Astrocyte of the spinal cord (primary cell): ENCODE data around the gene ZFR.

ENCODE experiments used
- DNase-seq: peaks from one replicate; pipeline ENCODE4 v3.0.0; 2011; ENCODE audit warnings: low read depth, low spot score
- H3K4me3 ChIP-seq: 2 replicates; pipeline ENCODE4 v1.5.1; 2011; ENCODE audit warnings: low read depth, mild to moderate bottlenecking, low read length, moderate library complexity
- in situ Hi-C: cut with HindIII; loops from 2 replicates; pipeline ENCODE4 v1.10.0; 2017; ENCODE audit warnings: low sequenced_read_pairs
- TF ChIP-seq, protein P1 (sequence below): IDR thresholded peaks from 2 replicates; pipeline ENCODE4 v1.5.1; 2012; ENCODE audit warnings: low read depth, mild to moderate bottlenecking, low read length, inconsistent platforms

The ZFR gene

DNA sequence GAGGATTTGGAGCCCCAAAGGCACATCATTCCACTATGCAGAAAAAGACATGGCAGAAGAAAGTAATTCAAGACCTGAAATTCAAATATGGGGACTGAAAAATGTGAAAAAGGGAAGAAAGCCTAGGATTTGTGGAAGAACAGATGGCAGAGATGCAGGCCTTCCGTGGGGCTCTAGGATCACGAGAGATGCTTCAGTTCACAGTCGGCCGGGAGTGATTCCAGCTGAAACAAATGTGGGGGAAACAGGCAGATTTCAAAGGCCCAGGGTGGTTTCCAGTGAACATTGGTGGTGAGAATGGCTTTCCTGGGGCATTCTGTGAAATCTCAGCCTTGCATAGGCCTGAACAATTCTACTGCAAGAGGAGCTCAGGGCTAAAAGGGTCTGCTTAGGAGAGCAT is 34.6 kb upstream of the ZFR start:
- no peak overlapping the region for H3K4me3 ChIP-seq
- TF ChIP-seq, protein P1, sequence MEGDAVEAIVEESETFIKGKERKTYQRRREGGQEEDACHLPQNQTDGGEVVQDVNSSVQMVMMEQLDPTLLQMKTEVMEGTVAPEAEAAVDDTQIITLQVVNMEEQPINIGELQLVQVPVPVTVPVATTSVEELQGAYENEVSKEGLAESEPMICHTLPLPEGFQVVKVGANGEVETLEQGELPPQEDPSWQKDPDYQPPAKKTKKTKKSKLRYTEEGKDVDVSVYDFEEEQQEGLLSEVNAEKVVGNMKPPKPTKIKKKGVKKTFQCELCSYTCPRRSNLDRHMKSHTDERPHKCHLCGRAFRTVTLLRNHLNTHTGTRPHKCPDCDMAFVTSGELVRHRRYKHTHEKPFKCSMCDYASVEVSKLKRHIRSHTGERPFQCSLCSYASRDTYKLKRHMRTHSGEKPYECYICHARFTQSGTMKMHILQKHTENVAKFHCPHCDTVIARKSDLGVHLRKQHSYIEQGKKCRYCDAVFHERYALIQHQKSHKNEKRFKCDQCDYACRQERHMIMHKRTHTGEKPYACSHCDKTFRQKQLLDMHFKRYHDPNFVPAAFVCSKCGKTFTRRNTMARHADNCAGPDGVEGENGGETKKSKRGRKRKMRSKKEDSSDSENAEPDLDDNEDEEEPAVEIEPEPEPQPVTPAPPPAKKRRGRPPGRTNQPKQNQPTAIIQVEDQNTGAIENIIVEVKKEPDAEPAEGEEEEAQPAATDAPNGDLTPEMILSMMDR = no peak

GRCh38 chr5:32476891-32477290 is 32.4 kb upstream of the ZFR start:
- H3K4me3 ChIP-seq = no peak overlapping the region
- in situ Hi-C loops = no loop called here
- TF ChIP-seq, protein P1 = no peak
- DNase-seq = no peak

More for the DNA sequence above, 34.6 kb upstream of the ZFR start:
- no peak for DNase-seq
- in situ Hi-C loops = no loop called here

DNA sequence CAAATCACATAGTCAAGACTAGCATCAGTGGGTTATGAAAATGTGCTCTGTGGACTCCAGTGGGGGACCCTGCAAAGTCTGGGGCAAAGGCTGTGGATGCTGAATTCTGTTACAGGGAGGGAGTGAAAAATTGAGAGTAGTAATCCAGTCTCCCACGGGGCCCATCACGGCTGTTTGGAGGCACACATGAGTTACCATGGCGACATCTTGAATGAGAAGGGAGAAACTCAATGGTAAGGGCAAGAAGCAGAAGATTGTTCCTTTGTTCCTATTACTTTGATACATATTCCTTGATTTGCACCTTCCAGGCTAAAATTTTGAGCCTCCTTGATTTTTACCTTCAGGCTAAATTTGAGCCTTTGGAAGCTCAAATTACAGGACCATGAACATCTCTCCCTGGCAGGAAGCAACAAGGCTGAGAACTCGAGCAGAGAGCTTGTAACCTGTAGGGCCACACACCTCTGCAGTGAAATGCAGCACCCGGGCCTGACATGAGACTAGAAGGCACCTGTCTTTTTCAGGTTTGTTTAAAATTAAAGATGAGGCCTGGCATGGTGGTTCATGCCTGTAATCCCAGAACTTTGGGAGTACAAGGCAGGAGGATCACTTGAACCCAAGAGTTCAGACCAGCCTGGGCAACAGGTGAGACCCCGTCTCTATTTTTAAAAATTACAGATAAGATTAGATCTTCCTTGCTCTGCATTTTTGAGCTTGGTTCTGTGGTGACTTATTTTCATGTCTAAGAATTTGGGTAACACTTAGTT is 31.0 kb upstream of the ZFR start:
- DNase-seq = no peak
- H3K4me3 ChIP-seq = no peak overlapping the region
- in situ Hi-C loops = no loop called here
- TF ChIP-seq, protein P1 = no peak

- DNase-seq = no peak
- in situ Hi-C loops = no loop called here
- TF ChIP-seq, protein P1 = no peak
- no peak overlapping the region for H3K4me3 ChIP-seq
These were observed 29.8 kb upstream of the ZFR start for GRCh38 chr5:32474209-32474854.

- DNase-seq = no peak
- H3K4me3 ChIP-seq = no peak overlapping the region
- in situ Hi-C loops = no loop called here
- TF ChIP-seq, protein P1 = no peak
These were observed 28.5 kb upstream of the ZFR start for GRCh38 chr5:32473072-32473471.

DNA sequence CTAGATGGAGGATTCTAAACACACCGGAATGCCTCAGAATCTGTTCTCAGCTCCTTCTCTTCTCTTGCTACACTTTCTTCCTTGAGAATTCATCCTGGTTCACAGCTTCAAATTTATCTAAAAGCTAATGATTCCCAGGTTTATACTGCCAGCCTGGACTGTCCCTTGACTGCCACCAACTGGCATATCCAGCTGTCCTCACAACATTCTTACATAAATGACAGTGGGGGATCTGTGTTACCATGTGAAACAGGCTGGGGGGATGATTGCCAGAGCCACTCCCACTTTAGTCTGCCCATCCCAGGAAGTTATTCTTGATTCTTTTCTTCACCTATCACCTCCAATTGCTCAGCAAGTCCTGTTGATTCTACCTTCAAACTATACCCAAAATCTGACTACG is 27.2 kb upstream of the ZFR start:
- TF ChIP-seq, protein P1 = no peak
- in situ Hi-C loops = no loop called here
- DNase-seq = no peak
- H3K4me3 ChIP-seq = no peak overlapping the region
